ENCODE results near the gene PLCB4.

The PLCB4 gene

DNA sequence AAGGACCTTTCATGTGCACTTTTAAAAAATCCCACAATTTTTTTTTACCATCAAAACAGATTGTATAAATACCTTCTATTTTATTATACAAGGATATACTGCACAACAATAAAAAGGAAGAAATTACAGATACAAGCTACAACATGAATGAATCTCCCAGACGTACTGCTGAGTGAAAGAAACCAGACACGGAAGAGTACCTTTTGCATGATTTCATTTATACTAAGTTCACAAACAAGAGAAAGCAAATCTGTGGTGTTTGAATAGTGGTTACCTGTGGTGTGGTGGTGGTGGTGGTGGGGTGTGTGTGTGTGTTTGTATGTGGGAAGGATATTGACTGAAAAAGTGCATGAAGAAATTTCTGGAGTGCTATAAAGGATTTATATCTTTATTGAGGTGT is 6.8 kb upstream of the PLCB4 start:
- no peak for DNase-seq

DNA sequence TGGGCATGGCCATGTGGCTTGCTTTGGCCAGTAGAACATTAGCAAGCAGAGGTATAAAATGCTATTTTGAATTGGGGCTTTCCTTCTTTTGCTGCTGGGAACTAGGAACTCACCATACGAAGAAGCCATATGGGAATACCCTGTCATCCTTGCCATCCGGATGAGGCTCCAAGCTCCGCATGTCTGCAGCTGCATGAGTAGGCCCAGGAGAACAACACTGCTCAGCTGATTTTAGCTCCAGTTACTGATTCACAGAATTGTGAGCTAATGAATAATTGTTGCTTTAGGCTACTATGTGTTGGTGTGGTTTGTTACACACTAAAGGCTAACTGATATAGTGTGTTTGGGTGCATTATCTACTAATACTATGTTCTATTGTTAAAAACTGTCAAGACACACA is 2.7 kb upstream of the PLCB4 start:
- no peak for DNase-seq

DNA sequence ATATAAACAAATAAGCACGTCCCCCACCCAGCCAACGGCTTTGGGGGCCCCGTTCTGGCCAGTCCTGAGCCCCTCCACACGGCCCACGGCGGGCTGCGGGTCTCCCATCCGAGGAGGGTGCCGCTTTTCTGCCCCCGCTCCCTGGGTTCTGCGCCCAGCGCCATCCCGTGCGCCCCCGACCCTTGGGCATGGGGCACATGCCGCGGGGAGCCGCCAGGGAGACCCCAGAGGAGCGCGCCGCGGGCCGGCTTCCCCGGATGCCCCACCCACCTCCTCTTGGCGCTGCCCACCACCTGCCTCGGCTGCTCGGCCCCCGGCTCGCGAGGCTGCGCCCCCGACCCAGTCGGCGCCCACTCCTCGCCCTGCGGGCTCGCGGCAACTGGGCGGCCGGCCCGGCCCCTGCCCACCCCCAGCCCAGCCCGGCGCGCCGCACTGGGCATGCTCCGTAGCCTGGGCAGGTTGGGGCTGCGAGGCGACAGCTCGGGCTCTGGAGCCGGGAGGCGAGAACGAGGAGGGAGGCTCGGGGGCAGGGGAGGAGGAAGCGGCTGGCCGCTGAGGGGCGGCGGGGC is 570 bp upstream of the PLCB4 start:
- no peak for DNase-seq

DNA sequence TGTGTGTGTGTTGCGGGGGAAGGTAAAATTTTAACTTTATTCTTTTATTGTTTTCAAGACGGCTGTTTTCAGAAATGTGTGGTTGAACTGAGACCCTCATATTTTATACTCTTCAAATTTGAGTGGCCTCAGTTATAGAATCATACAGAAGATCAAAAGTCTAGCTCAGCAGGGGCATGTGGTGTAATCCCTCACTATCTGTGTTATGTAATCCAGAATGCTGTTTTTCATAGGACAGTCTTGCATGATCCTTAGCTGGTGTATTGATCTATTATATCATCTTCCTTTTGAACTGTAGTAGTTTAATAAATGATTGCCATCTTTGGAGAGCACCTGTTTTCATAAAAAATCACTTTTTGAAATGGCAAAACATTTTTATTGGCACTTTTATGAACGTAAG is 1.4 kb downstream of the PLCB4 start:
- DNase-seq, result no peak

DNA sequence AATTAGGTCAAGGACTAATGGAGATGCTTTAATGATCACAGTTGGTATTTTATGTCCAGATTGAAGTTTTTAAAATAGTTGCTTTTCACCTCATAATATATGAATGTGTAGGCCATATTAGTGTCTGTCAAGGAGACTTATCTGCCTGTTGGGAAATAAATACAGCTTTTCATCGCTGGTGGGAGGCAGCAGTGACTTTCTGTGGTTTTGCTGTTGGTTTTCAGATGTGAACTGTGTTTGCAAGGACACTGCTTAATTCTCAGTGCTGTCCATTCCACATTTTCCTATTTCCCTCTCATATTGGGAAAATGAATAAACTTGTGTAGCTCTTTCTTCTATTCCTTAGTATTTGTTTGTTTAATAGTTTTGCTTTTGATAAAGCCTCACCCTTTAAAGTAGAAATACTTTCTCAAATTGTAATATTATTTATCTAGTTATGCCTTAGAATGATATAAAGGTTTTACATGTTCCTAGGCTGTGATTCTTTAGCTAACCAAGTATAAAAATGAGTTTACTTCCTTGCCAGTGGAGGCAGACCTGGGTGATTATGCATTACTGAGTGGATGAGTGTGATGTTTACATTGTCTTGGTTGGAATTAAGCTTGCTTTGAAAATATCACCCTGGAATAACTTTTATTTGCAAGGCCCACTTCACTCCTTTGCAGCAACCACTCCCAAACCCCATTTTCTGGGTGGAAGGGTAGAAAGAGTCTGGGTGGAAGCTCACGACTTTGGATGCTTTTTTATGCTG is 3.3 kb downstream of the PLCB4 start:
- DNase-seq, result no peak

DNA sequence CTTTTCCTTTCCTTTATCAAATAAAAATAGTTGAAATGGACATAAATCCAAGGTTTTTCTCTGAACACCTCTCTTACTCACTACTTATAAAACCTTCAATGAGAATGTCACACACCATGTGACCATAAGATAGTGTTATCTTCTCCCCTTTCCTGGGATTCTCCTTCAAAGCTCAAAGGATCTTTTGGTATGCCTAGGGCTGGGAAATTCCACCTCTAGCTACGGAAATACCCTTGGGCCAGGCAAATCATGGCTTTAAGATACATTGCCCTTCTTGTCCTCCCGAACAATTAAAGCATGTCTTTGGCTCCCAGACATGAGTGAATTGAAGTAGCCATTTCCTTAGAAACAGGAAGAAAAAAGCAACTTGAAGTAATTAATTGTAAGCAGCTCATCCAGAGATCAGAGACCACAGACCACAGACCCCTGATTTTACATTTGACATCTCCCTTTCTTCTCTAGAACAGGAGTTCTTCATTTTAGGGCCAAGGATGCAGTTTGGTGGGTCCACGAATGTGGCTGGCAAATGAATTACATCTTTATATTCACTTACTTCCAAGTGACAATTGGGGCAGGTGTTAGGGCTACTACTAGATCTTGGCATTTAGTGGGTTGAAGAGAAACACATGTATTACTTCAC is 4.1 kb downstream of the PLCB4 start:
- DNase-seq, result no peak

DNA sequence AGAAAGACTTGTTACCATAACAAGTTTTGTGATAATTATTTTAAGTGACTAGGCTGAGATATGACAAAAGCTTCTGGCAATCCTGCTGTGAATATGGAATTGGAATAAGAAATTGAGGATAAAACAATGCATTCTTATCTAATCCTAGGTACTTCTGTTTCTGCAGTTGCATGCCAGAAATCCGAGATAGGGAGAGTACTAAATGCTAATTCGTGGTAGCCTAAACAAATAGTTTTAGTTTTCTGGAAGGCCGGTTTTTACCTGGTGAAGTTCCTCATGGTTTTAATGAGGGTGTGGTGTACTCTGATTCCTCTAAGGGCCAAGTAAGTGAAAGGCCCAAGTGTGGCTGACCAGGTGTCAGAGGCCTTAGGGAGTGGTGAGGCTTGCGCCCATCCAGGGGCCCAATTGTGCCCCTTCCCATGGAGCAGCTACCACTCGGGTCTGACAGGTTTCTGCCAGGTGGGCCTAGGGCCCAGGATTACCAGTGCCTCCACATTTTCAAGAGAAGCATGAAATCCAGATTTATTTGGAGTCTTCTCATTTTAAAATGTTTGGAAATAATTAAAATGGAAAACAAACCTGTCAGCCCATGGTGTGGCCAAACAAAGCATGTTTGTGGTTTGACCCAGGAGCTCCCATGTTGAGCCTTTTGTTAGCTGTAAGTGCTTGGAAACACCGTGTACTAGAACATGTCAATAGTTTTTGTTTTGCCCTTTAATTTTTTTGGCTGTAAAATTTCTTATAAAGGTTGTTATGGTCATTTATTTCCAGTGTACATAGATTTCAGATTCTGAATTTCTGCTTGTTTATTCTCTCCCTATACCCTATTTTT is 6.6 kb downstream of the PLCB4 start:
- DNase-seq, result no peak

DNA sequence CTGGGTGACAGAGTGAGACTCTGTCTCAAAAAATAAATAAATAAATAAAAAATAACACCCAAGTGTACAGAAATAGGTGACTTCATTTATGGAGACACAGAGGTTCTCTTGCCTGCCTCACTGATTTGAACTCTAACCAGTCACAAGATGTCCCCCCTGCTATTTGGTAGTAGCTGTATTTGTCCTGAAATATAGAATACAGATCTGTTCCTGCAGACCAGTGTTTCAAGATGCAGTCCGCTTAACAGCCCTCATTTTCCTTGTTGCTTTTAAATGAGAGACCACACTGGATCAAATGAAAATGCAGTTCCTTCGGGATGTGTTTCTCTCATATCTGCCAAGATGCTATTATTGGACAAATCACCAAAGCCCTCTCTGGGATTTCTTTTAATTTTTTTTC is 7.6 kb downstream of the PLCB4 start:
- DNase-seq, result no peak

DNA sequence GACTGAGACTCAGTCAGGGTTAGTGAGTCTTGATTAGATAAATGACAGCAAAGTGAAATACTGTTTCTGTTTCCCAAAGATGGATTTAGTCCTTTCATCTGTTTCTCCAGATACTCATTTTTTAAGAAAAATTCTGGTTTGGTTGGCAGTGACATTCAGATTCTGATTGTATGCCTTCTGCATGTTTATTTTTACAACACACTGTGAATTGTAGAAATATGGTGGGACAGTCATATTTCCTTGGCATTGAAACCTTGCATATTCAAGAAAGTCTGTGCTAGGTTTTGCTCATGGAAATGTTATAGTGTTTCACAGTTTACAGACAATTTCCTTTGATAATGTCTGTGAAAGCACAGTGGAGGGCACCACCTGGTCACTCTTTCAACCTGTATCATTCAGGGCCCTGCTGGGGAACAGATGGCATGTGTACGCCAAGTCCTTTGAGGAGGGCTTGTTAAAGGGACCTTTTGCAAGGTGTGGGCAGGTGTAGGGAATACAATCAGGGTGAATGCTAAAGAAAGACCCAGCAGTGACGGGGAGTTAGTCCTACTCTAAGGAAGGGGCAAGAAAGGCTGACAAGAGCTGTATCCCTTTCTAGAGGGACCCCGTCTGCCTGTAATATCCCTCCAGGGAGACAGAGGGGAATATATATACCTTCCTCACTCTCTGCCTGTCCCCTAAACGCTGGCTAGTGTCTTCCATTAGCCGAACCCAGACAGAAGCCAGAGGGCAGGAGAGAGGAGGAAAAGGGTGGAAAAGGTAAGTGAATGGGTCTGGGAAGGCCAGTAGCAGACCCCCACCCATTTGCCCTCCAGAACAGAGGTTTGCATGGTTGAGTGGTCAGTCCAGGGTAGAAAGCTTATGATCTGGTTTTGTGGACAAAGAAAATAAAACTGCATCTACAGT is 10.2 kb downstream of the PLCB4 start:
- DNase-seq, result no peak

DNA sequence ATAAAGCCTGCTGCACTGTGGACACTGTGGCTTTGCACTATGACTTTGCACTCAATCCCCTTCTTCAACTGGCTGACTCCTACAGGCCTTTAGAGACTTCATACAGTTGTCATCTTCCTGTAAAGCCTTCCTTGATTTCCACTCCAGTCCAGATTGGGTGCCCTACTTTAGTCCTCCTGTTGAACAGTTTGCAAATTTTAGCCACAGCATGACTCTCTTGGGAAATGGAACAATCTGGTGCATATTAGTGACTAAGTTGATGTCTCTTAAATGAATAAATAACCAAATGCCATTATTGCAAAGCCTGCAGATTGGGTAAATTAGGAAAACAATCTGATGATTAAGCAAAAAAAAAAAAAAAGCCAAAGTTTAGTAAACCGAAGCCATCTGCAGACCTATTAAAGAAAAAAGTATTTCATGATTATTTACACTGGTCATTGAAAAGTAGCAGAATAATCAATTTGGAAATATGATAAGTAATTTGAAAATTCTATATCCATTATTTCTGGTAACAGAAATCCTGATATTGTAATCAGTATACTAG is 12.6 kb downstream of the PLCB4 start:
- no peak for DNase-seq

DNA sequence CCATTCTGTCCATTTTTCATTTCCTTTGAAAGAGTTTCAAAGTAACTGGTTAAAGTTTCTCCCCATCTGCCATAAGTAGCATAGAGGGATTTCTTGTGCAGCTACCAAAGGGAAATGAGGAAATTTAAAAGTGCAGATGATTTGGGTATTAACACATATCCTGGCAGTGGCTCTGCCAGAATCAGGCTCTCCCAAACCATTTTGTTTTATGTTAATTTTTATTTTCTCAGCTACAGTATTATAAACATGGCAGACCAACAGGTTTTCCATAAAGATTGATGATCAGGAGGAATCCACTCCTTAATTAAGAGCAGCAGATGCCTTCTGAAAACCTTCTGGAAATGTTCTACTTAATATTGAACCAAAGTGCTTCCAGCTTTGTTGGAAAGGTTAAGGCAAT is 13.9 kb downstream of the PLCB4 start:
- DNase-seq, result no peak

DNA sequence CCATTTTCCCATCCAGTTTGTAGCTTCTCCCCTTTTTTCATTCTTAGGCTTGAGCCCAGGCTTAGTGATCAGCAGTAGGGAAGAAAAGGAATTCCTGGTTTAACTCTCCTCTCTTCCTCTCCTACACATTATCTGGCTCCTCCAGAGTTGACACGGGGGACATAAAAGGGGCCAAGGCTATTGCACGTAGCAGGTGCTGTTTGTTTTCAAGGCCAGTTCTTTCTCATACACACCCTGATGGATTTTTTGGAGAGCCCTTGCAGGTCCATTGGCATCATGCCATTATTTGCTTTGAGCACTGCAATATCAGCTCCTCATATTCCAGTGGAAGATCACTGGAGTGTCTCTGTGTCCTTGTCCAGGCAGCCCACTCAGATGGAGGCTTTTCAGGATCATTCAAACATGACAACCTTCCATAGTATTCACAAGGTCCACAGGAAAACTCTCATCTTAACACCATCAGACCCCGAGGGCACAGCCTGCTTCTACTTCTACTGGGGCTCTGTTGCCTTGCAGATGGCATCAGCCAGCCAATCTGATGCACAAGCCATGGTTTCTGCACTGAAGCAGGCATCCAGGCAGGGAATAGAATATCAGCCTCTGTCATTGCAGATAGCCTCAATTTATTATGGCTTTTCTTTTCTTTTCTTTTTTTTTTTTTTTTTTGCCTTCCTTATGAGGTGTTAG is 18.8 kb downstream of the PLCB4 start:
- DNase-seq, result no peak

DNA sequence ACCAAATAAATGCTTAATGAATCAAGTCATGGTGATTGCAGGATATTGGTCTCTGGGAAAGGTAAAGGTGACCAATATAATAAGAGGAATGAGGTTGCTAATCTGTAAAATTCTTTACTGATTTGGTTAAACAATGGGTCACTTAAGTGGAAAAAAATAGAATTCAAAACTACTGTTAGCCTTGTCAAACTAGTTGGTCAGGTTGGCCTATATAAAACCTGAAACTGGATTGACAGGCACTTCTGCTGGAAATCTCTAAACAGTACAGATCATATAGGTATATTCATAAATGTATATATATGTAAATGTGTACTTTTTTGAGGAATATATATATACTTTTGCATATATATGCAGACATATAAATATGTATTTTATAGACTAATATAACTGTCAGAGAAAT is 19.7 kb downstream of the PLCB4 start:
- DNase-seq, result no peak

DNA sequence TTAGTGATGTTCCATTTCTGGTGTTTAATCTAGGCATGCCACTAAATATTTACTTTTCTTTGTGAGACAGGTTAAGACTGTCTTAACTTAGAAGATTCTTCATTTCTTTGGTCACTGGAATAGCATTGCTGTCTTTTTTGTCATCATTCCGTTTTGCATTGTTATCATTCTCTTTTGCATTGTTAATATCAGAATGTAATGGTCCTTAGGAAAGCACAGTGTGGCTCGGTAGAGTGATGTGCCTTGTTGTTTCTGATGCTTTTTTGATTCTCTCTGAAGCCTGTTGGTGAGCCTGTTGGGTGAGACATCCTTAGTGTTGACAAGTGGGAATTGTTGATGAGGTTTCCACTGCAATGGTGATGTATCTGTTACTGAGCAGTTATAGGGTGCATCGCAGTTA is 23.2 kb downstream of the PLCB4 start:
- DNase-seq, result no peak

DNA sequence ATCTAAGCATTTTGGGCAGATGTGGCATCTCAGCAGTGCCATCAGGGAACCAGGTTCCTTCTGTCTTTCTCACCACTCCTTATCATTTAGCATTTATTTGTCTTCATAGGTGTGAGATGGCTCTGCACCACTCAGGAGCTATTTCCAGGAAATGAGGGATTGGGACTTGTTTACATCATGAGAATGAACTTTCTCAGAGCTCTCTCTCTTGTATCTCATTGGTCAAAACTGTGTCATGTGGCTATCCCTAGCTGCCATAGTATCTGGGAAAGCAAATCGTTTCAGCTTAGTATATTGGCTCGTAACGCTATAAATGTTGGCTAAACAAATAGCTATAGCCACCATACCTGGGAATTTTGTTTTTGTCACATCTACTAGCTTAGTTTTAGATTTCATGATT is 23.8 kb downstream of the PLCB4 start:
- DNase-seq, result no peak

DNA sequence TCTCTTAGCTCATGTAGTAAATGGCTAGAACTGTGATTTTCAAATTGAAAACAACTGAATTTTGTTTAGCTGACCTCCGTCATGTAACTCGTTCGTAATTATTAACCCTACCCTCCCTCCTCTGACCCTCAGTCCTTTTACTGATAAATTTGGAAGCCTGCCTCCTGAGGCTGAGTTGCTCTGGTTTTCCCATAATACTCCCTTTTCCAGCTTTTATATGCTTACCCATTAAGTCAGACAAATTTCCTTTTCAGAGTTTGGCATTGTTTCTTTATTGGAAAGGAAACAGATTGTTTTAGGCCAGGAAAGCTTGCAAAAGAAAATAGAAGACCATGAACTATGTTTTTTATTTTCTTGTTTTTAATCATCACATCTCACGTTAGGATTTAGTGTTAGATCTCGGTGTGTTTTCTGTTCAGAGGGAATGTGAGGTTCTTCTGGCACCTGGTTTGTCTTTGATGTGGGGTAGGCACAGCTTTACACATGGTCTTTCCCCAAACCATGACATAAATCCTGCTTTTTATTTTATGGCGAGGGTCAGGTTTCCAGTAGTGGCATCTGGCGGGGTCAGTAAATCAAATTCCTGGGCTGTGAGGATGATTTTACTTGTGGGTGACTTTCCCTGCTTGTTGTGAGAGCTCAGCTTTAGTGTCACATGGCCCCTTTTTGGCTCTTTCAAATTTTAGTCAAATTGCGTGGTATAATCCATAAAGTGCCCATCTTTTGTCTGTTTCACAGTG is 24.5 kb downstream of the PLCB4 start:
- DNase-seq, result no peak

DNA sequence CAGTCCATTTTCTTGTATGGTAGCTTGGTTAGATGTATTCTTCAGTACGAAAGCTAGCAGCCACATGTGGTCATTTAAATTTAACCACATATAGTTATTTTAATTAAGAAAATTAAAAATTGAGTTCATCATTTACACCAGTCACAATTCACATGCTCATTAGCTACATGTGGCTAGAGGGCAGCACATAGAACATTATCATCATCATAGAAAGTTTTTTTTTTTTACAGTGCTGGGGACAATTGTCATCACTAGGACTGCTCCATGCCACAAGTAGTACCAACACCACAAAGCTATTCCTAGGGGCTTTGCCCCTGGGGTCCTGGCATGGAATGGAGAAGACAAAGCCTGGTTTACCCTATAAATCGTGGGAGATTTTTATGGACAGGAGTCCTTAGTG is 30.5 kb downstream of the PLCB4 start:
- no peak for DNase-seq

DNA sequence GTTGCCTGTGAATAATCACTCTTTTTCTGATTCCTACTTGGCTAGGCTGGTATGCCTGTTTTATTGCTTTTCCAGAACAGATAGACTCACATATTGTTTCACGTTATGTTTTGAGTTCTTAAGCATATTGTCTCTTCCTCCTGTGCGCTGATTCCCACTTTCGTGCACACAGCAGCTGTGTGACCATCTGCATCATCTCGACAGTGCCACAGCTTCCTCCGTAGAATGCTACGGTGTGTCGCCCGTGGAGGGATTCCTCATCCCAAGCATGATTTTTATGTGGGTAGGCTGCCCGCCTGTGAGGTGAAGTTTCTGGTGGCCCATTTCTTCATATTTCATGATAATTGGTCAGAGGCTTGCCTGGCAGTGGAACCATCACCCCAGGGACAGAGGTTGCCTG is 31.8 kb downstream of the PLCB4 start:
- no peak for DNase-seq

DNA sequence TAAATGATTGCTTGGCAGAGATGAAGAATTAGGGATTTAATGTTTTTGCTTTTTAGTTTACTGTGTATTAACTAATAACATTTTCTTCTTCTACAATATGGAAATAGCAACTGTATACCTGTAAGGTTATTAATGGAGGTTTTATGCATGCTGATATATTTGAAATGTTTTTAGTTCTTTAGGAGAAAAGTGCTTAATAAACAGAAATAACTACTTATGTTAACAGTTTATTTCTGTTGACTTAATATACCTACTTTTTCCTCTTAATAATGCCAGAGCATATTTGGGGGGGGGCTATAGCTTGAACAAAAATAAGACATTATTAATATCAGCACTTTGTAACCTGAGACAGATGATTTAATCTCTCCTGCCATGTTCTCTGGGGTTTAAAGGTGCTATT is 33.6 kb downstream of the PLCB4 start:
- DNase-seq, result no peak

DNA sequence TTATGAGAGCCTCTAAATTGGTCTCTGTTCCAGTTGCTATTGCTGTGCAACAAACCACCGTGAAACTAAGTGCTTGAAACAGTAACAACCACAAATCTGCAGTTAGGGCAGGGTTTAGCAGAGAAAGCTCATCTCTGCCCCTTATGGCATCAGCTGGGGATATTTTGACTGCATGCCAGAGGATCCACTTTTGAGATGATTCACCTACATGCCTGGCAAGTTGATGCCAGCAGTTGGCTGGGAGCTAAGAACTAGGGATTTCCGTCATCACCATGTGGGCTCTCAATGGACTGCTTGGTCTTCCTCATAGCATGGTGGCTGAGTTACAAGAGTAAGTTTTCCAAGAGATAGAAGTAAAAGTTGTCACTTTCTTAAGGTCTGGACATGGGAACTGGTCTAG is 35.1 kb downstream of the PLCB4 start:
- DNase-seq, result no peak

DNA sequence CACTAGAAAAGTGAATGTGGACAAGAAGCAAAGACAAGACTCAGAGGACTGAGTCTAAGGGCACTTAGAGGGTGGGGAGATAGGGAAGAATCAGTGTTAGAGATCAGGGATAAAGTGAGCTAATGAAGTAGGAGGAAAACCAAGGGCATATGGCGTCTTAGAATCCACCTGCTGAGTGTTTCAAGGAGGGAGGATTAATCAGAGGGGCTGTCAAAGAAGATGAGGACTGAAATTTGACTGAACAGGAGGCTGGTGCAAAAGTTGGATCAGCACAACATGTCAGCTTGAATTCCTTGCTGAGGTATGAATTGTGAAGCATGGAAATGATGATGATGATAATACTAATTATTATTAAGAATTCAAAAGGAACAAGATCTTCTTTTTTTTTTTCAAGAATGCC is 39.4 kb downstream of the PLCB4 start:
- DNase-seq, result no peak
